DMS114 treated with DMSO at 0.1 percent for 48 hours (cell line): Measurements from ENCODE around the gene CFAP73.
A peak's percentile ranks its signal among the peaks of the same experiment; 100 is the strongest.
"Not testable (repeated sequence)": the region's sequence is repeated elsewhere in the genome, so short reads cannot be mapped to it uniquely, and the experiment has no call there.

Experiments used
- DNase-seq: peaks from one replicate; lab custom pipeline; 2025; ENCODE audit not compliant: unreplicated experiment; lab: John Stamatoyannopoulos, UW

The CFAP73 gene

GRCh38 chr12:113185180-113186032 is 35.9 kb downstream of the CFAP73 start, which contains the start of the genes DDX54 and RITA1:
Gene DDX54 (minus strand): TSS chr12:113185478. CDS start chr12:113185451, 27 bp downstream.
Gene RITA1 (plus strand): TSS chr12:113185721. CDS start chr12:113186747, 1,026 bp downstream.
- DNase-seq = peak; percentile 78

DNA sequence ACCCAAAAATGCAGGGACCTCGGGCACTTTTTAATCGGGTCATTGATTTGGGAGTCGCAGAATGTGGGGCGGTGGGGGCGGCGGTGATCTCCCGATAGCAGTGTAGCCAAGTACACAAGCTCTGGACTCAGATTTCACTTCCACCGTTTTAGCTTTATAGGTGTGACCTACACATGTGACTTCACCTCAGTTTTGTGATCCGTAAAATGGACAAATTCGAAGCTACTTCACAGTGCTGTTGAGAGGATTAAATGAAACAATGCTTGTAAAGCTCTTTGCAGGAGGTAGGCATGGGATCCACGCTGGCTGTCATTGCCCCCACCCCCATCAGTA is 36.5 kb downstream of the CFAP73 start:
- DNase-seq = peak; percentile 21

DNA sequence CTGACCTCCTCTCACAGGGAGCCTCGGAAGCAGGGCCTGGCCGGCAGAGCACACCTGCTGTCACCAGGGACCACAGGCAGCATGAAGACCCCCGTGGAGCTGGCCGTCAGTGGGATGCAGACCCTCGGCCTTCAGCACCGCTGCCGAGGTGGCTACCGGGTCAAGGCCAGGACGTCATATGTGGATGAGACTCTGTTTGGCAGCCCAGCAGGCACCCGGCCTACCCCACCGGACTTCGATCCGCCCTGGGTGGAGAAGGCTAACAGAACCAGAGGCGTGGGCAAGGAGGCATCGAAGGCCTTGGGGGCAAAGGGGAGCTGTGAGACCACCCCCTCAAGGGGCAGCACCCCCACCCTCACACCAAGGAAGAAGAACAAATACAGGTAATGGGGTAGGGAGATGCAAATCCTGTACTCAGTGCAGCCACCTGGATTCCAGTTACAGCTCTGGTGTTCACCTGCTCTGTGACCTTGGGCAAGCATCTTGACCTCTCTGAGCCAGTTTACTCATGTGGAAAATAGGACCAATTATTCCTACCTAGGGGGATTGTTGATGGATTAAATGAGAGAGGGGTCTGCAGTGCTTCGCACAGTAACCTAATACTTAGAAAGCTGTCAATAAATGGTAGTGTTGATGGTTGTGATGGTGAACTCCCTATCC is 37.3 kb downstream of the CFAP73 start:
- no peak for DNase-seq

- DNase-seq = no peak
Observed at GRCh38 chr12:113189361-113189760, 39.8 kb downstream of the CFAP73 start.

DNA sequence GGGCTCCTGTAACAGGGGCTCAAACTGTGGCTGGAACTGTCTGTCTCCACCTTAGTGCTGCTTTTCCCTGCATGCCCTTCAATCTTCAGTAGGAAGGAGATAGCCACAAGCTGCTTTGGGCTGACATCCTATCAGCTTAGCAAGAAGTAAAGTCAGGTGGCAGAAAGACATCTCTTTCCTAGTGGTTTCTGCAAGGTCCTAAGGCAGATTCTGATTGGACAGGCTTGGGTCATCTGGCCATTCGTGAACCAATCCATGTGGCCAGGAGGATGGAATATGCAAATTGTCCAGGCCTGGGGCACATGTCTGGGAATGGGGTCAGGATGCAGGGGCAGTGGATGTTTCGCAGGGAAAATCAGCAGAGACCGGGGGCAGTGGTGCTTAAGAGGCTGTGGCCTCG is 41.2 kb downstream of the CFAP73 start:
- peak; percentile 31 for DNase-seq

DNA sequence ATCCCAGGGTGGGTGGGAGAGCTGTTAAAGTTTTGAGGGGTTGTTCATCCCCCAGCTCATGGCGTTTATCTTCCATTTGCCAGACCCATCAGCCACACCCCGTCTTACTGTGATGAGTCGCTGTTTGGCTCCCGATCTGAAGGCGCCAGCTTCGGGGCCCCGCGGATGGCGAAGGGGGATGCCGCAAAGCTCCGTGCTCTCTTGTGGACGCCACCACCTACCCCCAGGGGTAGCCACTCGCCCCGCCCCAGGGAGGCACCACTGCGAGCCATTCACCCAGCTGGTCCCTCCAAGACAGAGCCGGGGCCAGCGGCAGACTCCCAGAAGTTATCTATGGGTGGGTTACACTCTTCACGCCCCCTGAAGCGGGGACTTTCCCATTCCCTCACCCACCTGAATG is 41.7 kb downstream of the CFAP73 start:
- no peak for DNase-seq

DNA sequence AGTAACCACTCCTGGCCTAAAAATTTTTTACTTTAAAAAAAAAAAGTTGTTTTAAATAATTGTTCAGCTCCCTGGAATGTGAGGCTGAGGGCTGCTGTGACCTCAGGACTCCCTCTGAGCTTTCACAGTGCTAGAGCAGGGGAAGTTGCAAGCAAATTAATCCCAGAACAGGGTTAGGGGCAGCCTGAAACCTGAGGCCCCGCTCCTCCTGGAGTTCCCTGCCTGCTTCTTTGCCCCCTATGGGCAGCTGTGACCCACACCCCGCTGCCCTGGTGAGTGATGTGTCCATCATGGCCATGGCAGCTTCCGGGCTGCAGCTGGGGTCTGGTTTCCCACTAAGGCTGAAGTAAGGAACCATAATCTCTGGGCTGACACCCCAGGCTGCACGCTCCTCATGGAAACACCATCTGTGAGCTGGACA is 45.5 kb downstream of the CFAP73 start:
- DNase-seq = no peak

DNA sequence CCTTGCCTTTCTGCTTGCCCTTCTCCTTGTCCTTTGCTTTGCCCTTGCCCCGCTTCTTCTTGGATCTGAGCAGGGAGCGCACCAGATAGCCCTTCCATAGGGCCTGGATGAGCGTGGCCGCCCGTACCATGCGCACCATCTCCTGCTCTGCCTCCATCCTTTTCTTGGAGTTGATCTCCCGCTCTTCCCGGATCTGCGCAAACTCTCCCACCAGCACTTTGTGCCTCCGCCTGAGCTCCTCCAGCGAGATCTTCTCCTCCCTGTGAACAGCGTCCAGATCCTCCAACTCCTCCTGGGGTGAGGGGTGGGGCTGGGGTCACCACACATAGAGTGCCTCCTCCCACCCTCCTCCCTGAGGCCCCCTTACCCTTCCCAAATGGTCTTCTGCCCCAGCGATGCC is 46.1 kb downstream of the CFAP73 start:
- no peak for DNase-seq

DNA sequence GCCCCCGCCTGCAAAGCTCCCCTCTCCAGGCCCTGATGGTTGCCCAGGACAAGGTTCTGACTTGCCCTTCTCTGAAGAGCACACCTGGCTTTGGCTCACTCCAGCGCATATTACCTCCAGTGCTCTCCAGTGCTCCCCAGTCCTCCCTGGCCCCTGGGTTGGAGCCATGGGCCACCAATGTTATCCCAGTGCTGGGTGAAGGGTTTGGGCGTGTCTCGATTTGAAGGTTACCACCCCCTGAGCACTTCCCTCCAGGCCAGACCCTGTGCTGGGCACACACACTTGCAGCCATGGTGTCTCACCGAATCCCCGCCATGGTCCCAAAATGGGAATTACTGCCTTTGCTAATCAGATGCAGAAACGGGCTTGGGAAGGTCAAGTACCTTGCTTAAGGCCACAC is 47.1 kb downstream of the CFAP73 start:
- no peak for DNase-seq

GRCh38 chr12:113196990-113197389 is 47.5 kb downstream of the CFAP73 start:
- peak; percentile 43 for DNase-seq

DNA sequence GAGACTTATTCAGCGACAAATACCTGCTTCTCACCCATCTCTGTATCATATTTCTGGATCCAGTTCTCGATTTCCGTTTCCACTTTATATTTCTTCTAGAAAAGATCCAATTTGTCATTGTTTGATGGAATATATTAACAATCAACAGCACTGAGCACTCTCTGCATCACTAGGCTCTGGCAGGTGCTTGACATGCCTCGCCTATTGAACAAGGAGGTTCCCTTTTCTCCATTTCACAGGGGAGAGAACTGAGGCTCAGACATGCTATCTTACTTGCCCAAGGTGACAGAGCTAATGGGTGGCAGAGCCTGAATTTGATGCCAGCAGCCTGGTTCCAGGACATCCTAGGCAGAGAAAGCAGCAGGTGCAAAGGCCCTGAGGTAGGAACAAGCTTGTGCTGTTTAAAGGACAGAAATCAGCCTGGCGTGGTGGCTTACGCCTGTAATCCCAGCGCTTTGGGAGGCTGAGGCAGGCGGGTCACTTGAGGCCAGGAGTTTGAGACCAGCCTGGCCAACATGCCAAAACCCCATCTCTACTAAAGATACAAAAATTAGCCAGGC is 48.1 kb downstream of the CFAP73 start:
- no peak for DNase-seq

- no peak for DNase-seq
Observed at GRCh38 chr12:113198296-113198695, 48.8 kb downstream of the CFAP73 start.

- DNase-seq = no peak
Observed at GRCh38 chr12:113200021-113200797, 50.7 kb downstream of the CFAP73 start.

GRCh38 chr12:113201187-113202177 is 52.0 kb downstream of the CFAP73 start:
- no peak for DNase-seq

- no peak for DNase-seq
Observed at GRCh38 chr12:113202300-113203075, 53.0 kb downstream of the CFAP73 start.

- no peak for DNase-seq
Observed at GRCh38 chr12:113203852-113204760, 54.6 kb downstream of the CFAP73 start.

DNA sequence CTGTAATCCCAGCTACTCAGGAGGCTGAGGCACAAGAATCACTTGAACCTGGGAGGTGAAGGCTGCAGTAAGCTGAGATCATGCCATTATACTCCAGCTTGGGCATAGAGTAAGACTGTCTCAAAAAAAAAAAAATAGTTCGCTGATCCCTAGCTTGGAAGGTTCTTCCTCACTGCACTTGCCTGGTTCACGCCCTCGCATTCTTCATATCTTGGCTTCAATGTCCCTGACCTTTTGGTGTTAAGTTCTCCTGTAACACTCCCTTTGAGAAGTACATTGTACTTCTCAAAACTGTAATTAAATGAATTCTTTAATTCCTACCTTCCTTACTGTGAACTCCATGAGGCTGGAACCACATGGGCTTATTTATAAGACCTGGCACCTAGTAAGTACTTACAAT is 55.3 kb downstream of the CFAP73 start:
- DNase-seq = no peak

DNA sequence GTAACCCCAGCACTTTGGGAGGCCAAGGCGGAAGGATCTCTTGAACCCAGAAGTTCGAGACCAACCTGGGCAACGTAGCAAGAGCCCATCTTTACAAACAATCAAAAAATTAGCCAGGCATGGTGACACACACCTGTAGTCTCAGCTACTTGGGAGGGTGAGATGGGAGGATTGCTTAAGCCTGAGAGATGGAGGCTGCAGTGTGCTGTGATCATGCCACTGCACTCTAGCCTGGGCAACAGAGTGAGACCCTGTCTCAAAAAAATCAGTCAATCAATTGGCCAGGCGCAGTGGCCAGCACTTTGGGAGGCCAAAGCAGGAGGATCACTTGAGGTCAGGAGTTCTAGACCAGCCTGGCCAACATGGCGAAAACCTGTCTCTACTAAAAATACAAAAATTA is 57.3 kb downstream of the CFAP73 start:
- not testable (repeated sequence) for DNase-seq
